ENCODE measurements around the gene KIF2C. TPM values are rescaled to one million over a fixed set of nuclear protein-coding genes. Genes with fewer than 3 reads are reported as not detected.

KIF2C gene
- total and polyA plus RNA-seq, 2 of the 4 experiments (the other 2 are of a cell fraction) = 31.6 to 45.0 TPM

DNA sequence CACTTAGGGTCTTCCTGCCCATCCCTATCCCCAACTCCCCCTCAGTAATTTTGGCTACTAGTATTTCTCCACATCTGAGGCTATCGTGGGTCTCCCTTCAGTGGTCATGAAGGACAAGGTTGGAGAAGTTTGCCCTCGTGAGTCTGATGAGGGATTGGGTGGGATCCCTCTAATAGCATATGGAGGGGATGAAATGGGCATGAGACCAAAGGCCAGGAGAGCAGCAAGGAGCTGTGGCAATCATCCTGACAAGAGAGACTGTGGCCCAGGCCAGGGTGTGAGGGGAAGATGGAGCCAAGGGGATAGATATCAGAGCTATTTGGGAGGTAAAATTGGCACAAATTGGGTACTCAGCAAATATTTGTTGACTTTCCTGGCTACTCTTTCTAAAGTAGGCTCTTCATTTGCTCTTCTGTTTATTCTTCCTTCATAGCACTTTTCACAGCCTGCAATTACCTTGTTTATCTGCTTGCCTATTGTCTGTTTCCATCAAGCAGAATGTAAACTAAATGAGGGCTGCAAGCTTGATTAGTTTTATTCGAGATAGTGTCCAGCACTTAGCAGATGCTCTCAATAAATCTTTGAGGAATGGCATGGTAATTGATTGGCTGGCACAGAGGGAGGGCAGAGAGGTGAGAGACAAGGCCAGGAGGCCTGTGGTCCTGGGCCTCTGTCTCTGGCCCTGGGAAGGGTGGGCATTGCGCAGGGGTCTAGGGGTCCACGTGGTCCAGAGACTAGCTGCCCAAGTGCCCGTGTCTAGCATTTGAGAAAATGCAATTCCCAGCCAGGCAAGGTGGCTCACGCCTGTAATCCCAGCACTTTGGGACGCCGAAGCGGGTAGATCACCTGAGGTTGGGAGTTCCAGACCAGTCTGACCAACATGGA, 59.1 kb downstream of the KIF2C start:
- Histone ChIP-seq H4K91ac (ENCODE audit: insufficient read depth, low read depth, low read length) (peak overlapping the region; percentile 56; the same call in 1 of the 2 replicates), H2AFZ (replicated peaks; ENCODE audit: low read length, poor library complexity) (peak overlapping the region; percentile 3), H2BK20ac (ENCODE audit: low read depth, low read length) (peak overlapping the region; percentile 9; the same call in 1 of the 2 replicates), H3K14ac (replicated peaks; ENCODE audit: low read depth, low read length) (no peak overlapping the region), H2AK9ac (replicated peaks; ENCODE audit: low read depth, low read length, poor library complexity) (peak overlapping the region; percentile 87), H4K5ac (ENCODE audit: low read depth, low read length) (peak overlapping the region; percentile 20; the same call in 1 of the 2 replicates), H3K9me1 (ENCODE audit: insufficient read depth, low read length) (peaks cover 6% of the 10 kb centered on the region), H4K20me1 (ENCODE audit: insufficient read depth, low read length) (peaks cover 20% of the 10 kb centered on the region), H2AK5ac (ENCODE audit: low read depth, low read length) (peak overlapping the region; percentile 74), H3K4me1 (ENCODE audit: control insufficient read depth, insufficient read depth, low read length) (peaks cover 11% of the 10 kb centered on the region), H4K8ac (ENCODE audit: low read depth in 2 of 2, low read length in 2 of 2) (peak overlapping the region in 1 of 2 experiments; percentile 40; a peak in 2 of 4 replicates), H2BK15ac (ENCODE audit: low read depth, low read length) (no peak overlapping the region), H3K4me3 (ENCODE audit: insufficient read depth, low read depth, low read length) (no peak overlapping the region), H3K18ac (ENCODE audit: low read depth, low read length) (no peak overlapping the region), H3K79me1 (ENCODE audit: low read depth in 1 of 2, low read length in 2 of 2) (peaks cover 14 to 24% of the 10 kb centered on the region in 2 experiments; a peak in 3 of 4 replicates), H3K4ac (ENCODE audit: low read depth, low read length) (peak overlapping the region; percentile 45; the same call in 1 of the 2 replicates), H2BK120ac (ENCODE audit: low read depth, low read length) (peak overlapping the region; percentile 49; the same call in 1 of the 2 replicates), H3K56ac (ENCODE audit: extremely low read depth, insufficient read depth, low read length) (no peak overlapping the region), H2BK5ac (ENCODE audit: low read depth, low read length, poor library complexity, severe bottlenecking) (peak overlapping the region; percentile 53), H3K27me3 (ENCODE audit: control insufficient read depth, insufficient read depth, low read length) (no peaks in the 10 kb centered on the region), H3K9me3 (ENCODE audit: control insufficient read depth, insufficient read depth, low read length) (no peaks in the 10 kb centered on the region), H3K23ac (ENCODE audit: low read depth, low read length) (peak overlapping the region; percentile 43; the same call in 1 of the 2 replicates), H3K9ac (ENCODE audit: low read depth, low read length) (no peak overlapping the region), H3K36me3 (ENCODE audit: control insufficient read depth, insufficient read depth, low read length) (peaks cover 14% of the 10 kb centered on the region), H3K4me2 (ENCODE audit: low read depth, low read length) (no peak overlapping the region), H3K27ac (ENCODE audit: insufficient read depth, low read length) (no peak overlapping the region)
- ChIA-PET CTCF (interaction anchor here (1.3 to 2.2 kb wide), 3 partner anchors 8 to 12 kb away, joined by 3 to 9 read pairs (median 4); no protein-coding TSS in a partner anchor), POLR2A (ENCODE audit: unreplicated experiment) (no interaction called here)
- dilution Hi-C loops (cut with HindIII; ENCODE audit: low sequenced_read_pairs, unreplicated experiment) = no loop called here
- ATAC-seq (ENCODE audit: low read depth) (no peak), DNase-seq (no peak)
- in situ Hi-C loops (cut with MboI; ENCODE audit: low sequenced_read_pairs) = no loop called here
- BruUV-seq (replicated peaks) = no TSS peak
- intact Hi-C loops (cut with micrococcal nuclease) = loop anchor here (2.0 kb wide), 1 partner anchor 20 kb away; no protein-coding TSS in a partner anchor
- WGBS, 2 experiments (ENCODE audit: extremely low coverage in 2 of 2, insufficient read length in 1 of 2) = 81% methylated on average over 6 of the region's 10 CpGs; no CpG with 5 or more reads in 1 of the 2 experiments
- TF ChIP-seq MAFK (IDR thresholded peaks at IDR 0.05; ENCODE audit: low read depth, low read length) = 0 out of 2 replicates have a peak, but pooled peaks have one; percentile 7
- no peak for TF ChIP-seq CHD1 (IDR thresholded peaks at IDR 0.05; ENCODE audit: low read depth, low read length)

Measured in IMR-90 (cell line).